KMS-11 (cell line): ENCODE data around the gene CTBP2.

ENCODE experiments used
- H2AFZ ChIP-seq: fragments of 200-600 bp; sonication (generic); 2 replicates; pipeline ENCODE4 v1.6.1; 2016; ENCODE audit warnings: antibody characterized with exemption, mixed run types, low read depth
- H3K27ac ChIP-seq: fragments of 200-600 bp; sonication (generic); 2 replicates; pipeline ENCODE4 v1.6.1; 2016; ENCODE audit warnings: mild to moderate bottlenecking, mixed run types
- H3K27me3 ChIP-seq: fragments of 200-600 bp; sonication (generic); 2 replicates; pipeline ENCODE4 v1.6.1; 2017; ENCODE audit warnings: mild to moderate bottlenecking, low read depth, mixed run types, moderate library complexity; ENCODE audit not compliant: insufficient read depth
- H3K36me3 ChIP-seq: fragments of 200-600 bp; sonication (generic); 2 replicates; pipeline ENCODE4 v1.6.1; 2017; ENCODE audit warnings: mild to moderate bottlenecking, mixed run types; ENCODE audit not compliant: insufficient read depth
- H3K4me1 ChIP-seq: fragments of 200-600 bp; sonication (generic); 2 replicates; pipeline ENCODE4 v1.6.1; 2016; ENCODE audit warnings: mild to moderate bottlenecking, low read depth, mixed run types; ENCODE audit not compliant: poor library complexity, severe bottlenecking
- H3K4me2 ChIP-seq: fragments of 200-600 bp; sonication (generic); 2 replicates; pipeline ENCODE4 v1.7.0; 2016; ENCODE audit warnings: mild to moderate bottlenecking, mixed run types
- H3K4me3 ChIP-seq: fragments of 200-600 bp; sonication (generic); IDR thresholded peaks from 2 replicates; pipeline ENCODE4 v1.6.1; 2017; ENCODE audit warnings: low read depth, low read length, mixed read lengths; ENCODE audit not compliant: insufficient read depth
- H3K79me2 ChIP-seq: fragments of 200-600 bp; sonication (generic); 2 replicates; pipeline ENCODE4 v1.6.1; 2016; ENCODE audit warnings: low read depth, mixed run types; ENCODE audit not compliant: insufficient read depth
- H3K9ac ChIP-seq: fragments of 200-600 bp; sonication (generic); 2 replicates; pipeline ENCODE4 v1.6.1; 2016; ENCODE audit warnings: mild to moderate bottlenecking, mixed run types
- H4K20me1 ChIP-seq: fragments of 200-600 bp; sonication (generic); 2 replicates; pipeline ENCODE4 v1.6.1; 2016; ENCODE audit warnings: mild to moderate bottlenecking, mixed run types; ENCODE audit not compliant: insufficient read depth
- TF ChIP-seq, protein P1 (sequence below): fragments of 200-600 bp; sonication (generic); conservative IDR thresholded peaks from 2 replicates; pipeline ENCODE4 v1.6.1; 2017; ENCODE audit warnings: low read depth, mild to moderate bottlenecking, antibody characterized with exemption, low read length, moderate library complexity, mixed read lengths

CTBP2 gene

GRCh38 chr10:125081931-125082330 is 78.4 kb downstream of the CTBP2 start:
- H3K27ac ChIP-seq = no peak overlapping the region
- no peak overlapping the region for H3K4me3 ChIP-seq
- no peaks in the 10 kb centered on the region; the same call in 1 of the 2 replicates for H3K79me2 ChIP-seq
- H3K27me3 ChIP-seq = no peaks in the 10 kb centered on the region
- no peaks in the 10 kb centered on the region for H4K20me1 ChIP-seq
- H3K4me2 ChIP-seq = no peak overlapping the region
- no peaks in the 10 kb centered on the region for H3K4me1 ChIP-seq
- TF ChIP-seq, protein P1, sequence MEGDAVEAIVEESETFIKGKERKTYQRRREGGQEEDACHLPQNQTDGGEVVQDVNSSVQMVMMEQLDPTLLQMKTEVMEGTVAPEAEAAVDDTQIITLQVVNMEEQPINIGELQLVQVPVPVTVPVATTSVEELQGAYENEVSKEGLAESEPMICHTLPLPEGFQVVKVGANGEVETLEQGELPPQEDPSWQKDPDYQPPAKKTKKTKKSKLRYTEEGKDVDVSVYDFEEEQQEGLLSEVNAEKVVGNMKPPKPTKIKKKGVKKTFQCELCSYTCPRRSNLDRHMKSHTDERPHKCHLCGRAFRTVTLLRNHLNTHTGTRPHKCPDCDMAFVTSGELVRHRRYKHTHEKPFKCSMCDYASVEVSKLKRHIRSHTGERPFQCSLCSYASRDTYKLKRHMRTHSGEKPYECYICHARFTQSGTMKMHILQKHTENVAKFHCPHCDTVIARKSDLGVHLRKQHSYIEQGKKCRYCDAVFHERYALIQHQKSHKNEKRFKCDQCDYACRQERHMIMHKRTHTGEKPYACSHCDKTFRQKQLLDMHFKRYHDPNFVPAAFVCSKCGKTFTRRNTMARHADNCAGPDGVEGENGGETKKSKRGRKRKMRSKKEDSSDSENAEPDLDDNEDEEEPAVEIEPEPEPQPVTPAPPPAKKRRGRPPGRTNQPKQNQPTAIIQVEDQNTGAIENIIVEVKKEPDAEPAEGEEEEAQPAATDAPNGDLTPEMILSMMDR = no peak
- H3K36me3 ChIP-seq = no peaks in the 10 kb centered on the region
- H2AFZ ChIP-seq = no peak overlapping the region
- no peak overlapping the region for H3K9ac ChIP-seq

GRCh38 chr10:125080984-125081383 is 79.4 kb downstream of the CTBP2 start:
- no peak overlapping the region for H3K27ac ChIP-seq
- H3K4me3 ChIP-seq = no peak overlapping the region
- no peak overlapping the region for H3K9ac ChIP-seq
- no peaks in the 10 kb centered on the region for H3K4me1 ChIP-seq
- H3K79me2 ChIP-seq = no peaks in the 10 kb centered on the region; the same call in 1 of the 2 replicates
- TF ChIP-seq, protein P1 = no peak
- H2AFZ ChIP-seq = no peak overlapping the region
- no peak overlapping the region for H3K4me2 ChIP-seq
- H3K36me3 ChIP-seq = no peaks in the 10 kb centered on the region
- no peaks in the 10 kb centered on the region for H3K27me3 ChIP-seq
- H4K20me1 ChIP-seq = no peaks in the 10 kb centered on the region

GRCh38 chr10:125080296-125080695 is 80.1 kb downstream of the CTBP2 start:
- Histone ChIP-seq H3K4me3 (no peak overlapping the region), H4K20me1 (no peaks in the 10 kb centered on the region), H2AFZ (no peak overlapping the region), H3K4me2 (no peak overlapping the region), H3K27me3 (no peaks in the 10 kb centered on the region), H3K4me1 (no peaks in the 10 kb centered on the region), H3K36me3 (no peaks in the 10 kb centered on the region), H3K27ac (no peak overlapping the region), H3K79me2 (no peaks in the 10 kb centered on the region; the same call in 1 of the 2 replicates), H3K9ac (no peak overlapping the region)
- TF ChIP-seq, protein P1 = no peak

DNA sequence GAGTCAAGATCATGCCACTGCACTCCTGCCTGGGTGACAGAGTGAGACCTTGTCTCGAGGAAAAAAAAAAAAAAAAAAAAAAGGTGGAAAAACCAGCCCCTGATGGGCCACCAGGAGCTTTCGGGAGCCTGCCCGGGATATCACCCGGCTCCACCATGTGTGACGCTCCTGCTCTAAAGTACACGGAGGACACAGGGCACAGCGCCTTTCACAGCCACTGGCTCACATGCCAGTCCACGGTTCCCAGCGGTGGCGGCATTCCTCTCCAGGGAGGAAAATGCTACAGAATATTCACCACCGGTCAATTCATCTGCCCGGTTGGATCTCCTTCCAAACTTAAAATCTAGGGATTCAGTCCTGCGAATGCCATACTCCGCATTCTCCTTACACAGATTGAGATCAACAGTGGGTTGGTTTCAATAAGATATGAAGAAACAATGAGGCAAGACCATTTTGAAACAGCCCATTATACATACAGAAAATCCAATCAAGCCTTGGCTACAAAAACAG is 81.2 kb downstream of the CTBP2 start:
- Histone ChIP-seq H3K27me3 (no peaks in the 10 kb centered on the region), H3K27ac (no peak overlapping the region), H4K20me1 (no peaks in the 10 kb centered on the region), H2AFZ (no peak overlapping the region), H3K9ac (no peak overlapping the region), H3K4me2 (no peak overlapping the region), H3K4me1 (no peaks in the 10 kb centered on the region), H3K4me3 (no peak overlapping the region), H3K36me3 (no peaks in the 10 kb centered on the region), H3K79me2 (no peaks in the 10 kb centered on the region; the same call in 1 of the 2 replicates)
- TF ChIP-seq, protein P1 = no peak
